Astrocyte (in vitro differentiated cells and primary cell): Measurements from ENCODE around the gene PCDHGB1.
"Not testable (repeated sequence)": the region's sequence is repeated elsewhere in the genome, so short reads cannot be mapped to it uniquely, and the experiment has no call there.

ENCODE experiments used
- EZH2 ChIP-seq: IDR thresholded peaks from 2 replicates; pipeline ENCODE4 v1.6.1; 2012; ENCODE audit warnings: mild to moderate bottlenecking, low read length, inconsistent platforms; ENCODE audit not compliant: insufficient read depth
- TF ChIP-seq, protein P1 (sequence below): IDR thresholded peaks from 2 replicates; pipeline ENCODE4 v1.5.1; 2011; ENCODE audit warnings: low read depth, mild to moderate bottlenecking, inconsistent platforms, low read length, moderate library complexity; ENCODE audit not compliant: insufficient read depth

DNA sequence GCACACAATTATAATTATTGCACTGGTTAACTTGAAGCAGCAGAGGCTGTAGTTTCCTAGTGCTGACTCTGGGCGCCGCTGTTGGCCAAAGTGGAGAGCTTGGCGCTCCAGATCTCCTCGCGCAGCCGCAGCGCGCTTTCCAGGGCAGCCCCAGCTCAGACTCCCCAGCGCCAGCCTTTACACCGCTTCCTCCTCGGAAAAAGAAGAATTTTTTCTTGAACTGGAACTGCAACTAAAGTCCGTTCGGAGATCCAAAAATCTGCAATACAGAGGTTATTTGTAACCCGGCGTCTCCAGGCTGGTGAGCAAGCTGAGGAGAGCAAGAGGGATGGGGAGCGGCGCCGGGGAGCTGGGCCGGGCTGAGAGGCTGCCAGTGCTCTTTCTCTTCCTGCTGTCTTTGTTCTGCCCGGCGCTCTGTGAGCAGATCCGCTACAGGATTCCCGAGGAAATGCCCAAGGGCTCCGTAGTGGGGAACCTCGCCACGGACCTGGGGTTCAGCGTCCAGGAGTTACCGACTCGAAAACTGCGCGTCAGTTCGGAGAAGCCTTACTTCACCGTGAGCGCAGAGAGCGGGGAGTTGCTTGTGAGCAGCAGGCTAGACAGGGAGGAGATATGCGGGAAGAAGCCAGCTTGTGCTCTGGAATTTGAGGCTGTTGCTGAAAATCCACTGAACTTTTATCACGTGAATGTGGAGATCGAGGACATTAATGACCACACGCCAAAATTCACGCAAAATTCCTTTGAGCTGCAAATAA lies 37.8 kb downstream of the PCDHGB1 start, which contains the start of gene PCDHGB4:
- TF ChIP-seq, protein P1, sequence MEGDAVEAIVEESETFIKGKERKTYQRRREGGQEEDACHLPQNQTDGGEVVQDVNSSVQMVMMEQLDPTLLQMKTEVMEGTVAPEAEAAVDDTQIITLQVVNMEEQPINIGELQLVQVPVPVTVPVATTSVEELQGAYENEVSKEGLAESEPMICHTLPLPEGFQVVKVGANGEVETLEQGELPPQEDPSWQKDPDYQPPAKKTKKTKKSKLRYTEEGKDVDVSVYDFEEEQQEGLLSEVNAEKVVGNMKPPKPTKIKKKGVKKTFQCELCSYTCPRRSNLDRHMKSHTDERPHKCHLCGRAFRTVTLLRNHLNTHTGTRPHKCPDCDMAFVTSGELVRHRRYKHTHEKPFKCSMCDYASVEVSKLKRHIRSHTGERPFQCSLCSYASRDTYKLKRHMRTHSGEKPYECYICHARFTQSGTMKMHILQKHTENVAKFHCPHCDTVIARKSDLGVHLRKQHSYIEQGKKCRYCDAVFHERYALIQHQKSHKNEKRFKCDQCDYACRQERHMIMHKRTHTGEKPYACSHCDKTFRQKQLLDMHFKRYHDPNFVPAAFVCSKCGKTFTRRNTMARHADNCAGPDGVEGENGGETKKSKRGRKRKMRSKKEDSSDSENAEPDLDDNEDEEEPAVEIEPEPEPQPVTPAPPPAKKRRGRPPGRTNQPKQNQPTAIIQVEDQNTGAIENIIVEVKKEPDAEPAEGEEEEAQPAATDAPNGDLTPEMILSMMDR, result peak; percentile 35
- not testable (repeated sequence) for TF ChIP-seq EZH2
